ENCODE results near the gene NKD1.

Gene NKD1

GRCh38 chr16:50611332-50611934 lies 63.2 kb downstream of the NKD1 start:
- in situ Hi-C loops (cut with HindIII; ENCODE audit: low sequenced_read_pairs), result loop anchor here (5.0 kb wide), 1 partner anchor 36 kb away; no protein-coding TSS in a partner anchor

- in situ Hi-C loops (cut with HindIII; ENCODE audit: low sequenced_read_pairs), result loop anchor here (5.0 kb wide), 1 partner anchor 35 kb away; no protein-coding TSS in a partner anchor
Measured at GRCh38 chr16:50611995-50612848, 64.0 kb downstream of the NKD1 start.

GRCh38 chr16:50612849-50613198 lies 64.6 kb downstream of the NKD1 start:
- in situ Hi-C loops (cut with HindIII; ENCODE audit: low sequenced_read_pairs), result loop anchor here (5.0 kb wide), 1 partner anchor 34 kb away; no protein-coding TSS in a partner anchor

GRCh38 chr16:50613281-50613963 lies 65.2 kb downstream of the NKD1 start:
- in situ Hi-C loops (cut with HindIII; ENCODE audit: low sequenced_read_pairs), result loop anchor here (5.0 kb wide), 1 partner anchor 34 kb away; no protein-coding TSS in a partner anchor

GRCh38 chr16:50613964-50614474 lies 65.8 kb downstream of the NKD1 start:
- in situ Hi-C loops (cut with HindIII; ENCODE audit: low sequenced_read_pairs), result loop anchor here (5.0 kb wide), 1 partner anchor 33 kb away; no protein-coding TSS in a partner anchor

- in situ Hi-C loops (cut with HindIII; ENCODE audit: low sequenced_read_pairs), result loop anchor here (5.0 kb wide), 1 partner anchor 32 kb away; no protein-coding TSS in a partner anchor
Measured at GRCh38 chr16:50614955-50615724, 66.9 kb downstream of the NKD1 start.

- in situ Hi-C loops (cut with HindIII; ENCODE audit: low sequenced_read_pairs), result no loop called here
Measured at GRCh38 chr16:50615891-50616290, 67.7 kb downstream of the NKD1 start.

GRCh38 chr16:50616386-50616785 lies 68.2 kb downstream of the NKD1 start:
- in situ Hi-C loops (cut with HindIII; ENCODE audit: low sequenced_read_pairs), result no loop called here

GRCh38 chr16:50616883-50617645 lies 68.9 kb downstream of the NKD1 start:
- in situ Hi-C loops (cut with HindIII; ENCODE audit: low sequenced_read_pairs), result no loop called here

GRCh38 chr16:50617646-50618184 lies 69.5 kb downstream of the NKD1 start:
- in situ Hi-C loops (cut with HindIII; ENCODE audit: low sequenced_read_pairs), result no loop called here

GRCh38 chr16:50618238-50618918 lies 70.2 kb downstream of the NKD1 start:
- in situ Hi-C loops (cut with HindIII; ENCODE audit: low sequenced_read_pairs), result no loop called here

- in situ Hi-C loops (cut with HindIII; ENCODE audit: low sequenced_read_pairs), result no loop called here
Measured at GRCh38 chr16:50619702-50620491, 71.7 kb downstream of the NKD1 start.

- in situ Hi-C loops (cut with HindIII; ENCODE audit: low sequenced_read_pairs), result no loop called here
Measured at GRCh38 chr16:50620646-50621451, 72.7 kb downstream of the NKD1 start.

- in situ Hi-C loops (cut with HindIII; ENCODE audit: low sequenced_read_pairs), result no loop called here
Measured at GRCh38 chr16:50621452-50621792, 73.2 kb downstream of the NKD1 start.

- in situ Hi-C loops (cut with HindIII; ENCODE audit: low sequenced_read_pairs), result no loop called here
Measured at GRCh38 chr16:50622029-50622428, 73.8 kb downstream of the NKD1 start.

GRCh38 chr16:50622643-50623369 lies 74.6 kb downstream of the NKD1 start:
- in situ Hi-C loops (cut with HindIII; ENCODE audit: low sequenced_read_pairs), result no loop called here
